HG02678 (cell line): Measurements from ENCODE around the gene AMMECR1.

Experiments used
- ATAC-seq: cut with Tn5 transposase; IDR thresholded peaks from one replicate; pipeline ENCODE4 v1.9.1; 2021; ENCODE audit warnings: mild to moderate bottlenecking, moderate library complexity; ENCODE audit not compliant: unreplicated experiment

The AMMECR1 gene

GRCh38 chrX:110214684-110215083, 103.2 kb downstream of the AMMECR1 start:
- no peak for ATAC-seq

- no peak for ATAC-seq
Measured at GRCh38 chrX:110213183-110213582, 104.7 kb downstream of the AMMECR1 start.

GRCh38 chrX:110212299-110212698, 105.6 kb downstream of the AMMECR1 start:
- ATAC-seq = no peak

- no peak for ATAC-seq
Measured at GRCh38 chrX:110211340-110211739, 106.5 kb downstream of the AMMECR1 start.

- no peak for ATAC-seq
Measured at GRCh38 chrX:110210417-110211139, 107.3 kb downstream of the AMMECR1 start.

GRCh38 chrX:110208092-110208491, 109.8 kb downstream of the AMMECR1 start:
- ATAC-seq = no peak

GRCh38 chrX:110204986-110205385, 112.9 kb downstream of the AMMECR1 start:
- no peak for ATAC-seq

GRCh38 chrX:110201799-110202198, 116.1 kb downstream of the AMMECR1 start:
- no peak for ATAC-seq

- ATAC-seq = no peak
Measured at GRCh38 chrX:110194977-110195376, 122.9 kb downstream of the AMMECR1 start.

- ATAC-seq = no peak
Measured at GRCh38 chrX:110192516-110192915, 125.4 kb downstream of the AMMECR1 start.

GRCh38 chrX:110188701-110189558, 129.0 kb downstream of the AMMECR1 start:
- ATAC-seq = no peak

GRCh38 chrX:110183314-110183713, 134.6 kb downstream of the AMMECR1 start:
- no peak for ATAC-seq

GRCh38 chrX:110182865-110183264, 135.0 kb downstream of the AMMECR1 start:
- ATAC-seq = no peak

GRCh38 chrX:110182362-110182761, 135.5 kb downstream of the AMMECR1 start:
- no peak for ATAC-seq

GRCh38 chrX:110181459-110182137, 136.3 kb downstream of the AMMECR1 start:
- ATAC-seq = no peak

GRCh38 chrX:110180928-110181310, 137.0 kb downstream of the AMMECR1 start:
- ATAC-seq = peak; percentile 68

GRCh38 chrX:110180176-110180927, 137.5 kb downstream of the AMMECR1 start:
- ATAC-seq = peak; percentile 27

GRCh38 chrX:110178179-110178865, 139.6 kb downstream of the AMMECR1 start:
- ATAC-seq = no peak

- ATAC-seq = no peak
Measured at GRCh38 chrX:110175696-110176095, 142.2 kb downstream of the AMMECR1 start.

- ATAC-seq = no peak
Measured at GRCh38 chrX:110175146-110175545, 142.7 kb downstream of the AMMECR1 start.
